GM18502 (cell line): ENCODE measurements around the gene HMGB2.
A peak's percentile ranks its signal among the peaks of the same experiment; 100 is the strongest.

Experiments
- ATAC-seq: cut with Tn5 transposase; IDR thresholded peaks from one replicate; pipeline ENCODE4 v1.9.1; 2021; ENCODE audit warnings: mild to moderate bottlenecking; ENCODE audit not compliant: unreplicated experiment, poor library complexity

HMGB2 gene

DNA sequence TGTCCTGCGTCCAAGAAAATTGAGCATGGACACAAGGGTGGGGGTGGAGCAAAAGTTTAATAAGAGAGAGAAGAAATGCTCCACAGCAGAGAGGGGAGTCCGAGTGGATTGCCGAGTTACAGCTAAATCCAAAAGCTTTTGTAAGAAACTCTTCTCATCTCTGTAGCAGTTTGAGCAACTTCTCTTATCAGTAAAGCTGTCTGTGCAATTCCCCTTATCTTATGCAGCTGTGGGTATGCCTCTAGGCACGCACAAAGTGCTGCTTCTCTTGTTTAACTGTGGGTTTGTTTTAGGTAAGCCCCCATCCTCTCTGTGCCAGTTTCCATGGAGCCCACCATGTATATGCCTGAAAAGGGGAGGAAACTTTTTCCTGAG lies 44.8 kb downstream of the HMGB2 start:
- peak; percentile 24 for ATAC-seq

DNA sequence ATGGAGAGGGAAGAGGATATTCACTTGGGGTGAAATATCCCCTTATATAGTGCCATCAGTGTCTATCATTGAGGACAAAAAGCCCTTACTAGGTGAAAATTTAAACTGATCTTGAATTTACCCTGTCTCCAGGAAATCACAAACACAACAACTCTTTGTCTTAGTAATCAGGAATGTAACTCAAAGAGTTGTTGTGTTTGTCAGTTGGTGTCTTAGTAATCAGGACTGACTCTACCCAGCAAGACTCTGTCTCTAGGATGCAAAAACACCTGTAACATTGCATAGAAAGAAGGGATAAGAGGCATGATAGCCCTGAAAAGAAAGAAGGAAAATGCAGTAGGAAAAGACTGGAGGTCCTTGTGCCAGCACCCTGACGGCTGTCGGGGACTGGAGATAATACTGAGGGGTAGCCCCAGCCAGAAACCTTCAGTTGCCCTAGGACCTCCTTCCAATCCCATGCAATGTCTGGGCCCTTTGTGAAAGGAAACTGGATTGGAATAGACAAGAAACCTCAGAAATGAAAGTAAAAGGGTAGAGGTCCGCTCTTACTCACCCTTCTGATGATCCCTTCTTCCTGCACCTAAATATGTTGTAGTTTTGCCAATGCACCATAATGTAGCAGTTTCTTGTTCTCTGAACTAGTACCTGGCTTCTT lies 45.3 kb downstream of the HMGB2 start:
- peak; percentile 41 for ATAC-seq

DNA sequence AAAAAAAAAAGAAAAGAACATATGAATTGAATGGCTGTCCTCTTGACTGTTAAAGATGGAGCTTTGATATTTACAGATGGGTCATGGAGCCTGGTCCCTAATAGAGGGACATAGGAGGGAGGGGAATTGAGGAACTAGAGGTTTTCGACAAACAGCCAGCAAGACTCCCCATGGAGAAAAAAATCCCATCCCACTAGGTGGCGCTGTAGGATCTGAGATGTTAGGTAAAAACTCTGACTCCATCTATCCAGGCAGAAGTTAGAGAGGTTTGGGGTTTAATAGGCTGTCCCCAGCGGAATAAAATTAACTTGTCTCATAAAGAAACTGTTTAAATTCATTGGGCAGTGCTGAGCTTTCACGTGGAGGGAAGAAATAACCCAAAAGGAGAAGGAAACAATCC lies 45.9 kb downstream of the HMGB2 start:
- peak; percentile 72 for ATAC-seq

- ATAC-seq, result no peak
Observed at GRCh38 chr4:173287486-173287885, 46.7 kb downstream of the HMGB2 start.

- no peak for ATAC-seq
Observed at GRCh38 chr4:173284463-173284862, 49.7 kb downstream of the HMGB2 start.

DNA sequence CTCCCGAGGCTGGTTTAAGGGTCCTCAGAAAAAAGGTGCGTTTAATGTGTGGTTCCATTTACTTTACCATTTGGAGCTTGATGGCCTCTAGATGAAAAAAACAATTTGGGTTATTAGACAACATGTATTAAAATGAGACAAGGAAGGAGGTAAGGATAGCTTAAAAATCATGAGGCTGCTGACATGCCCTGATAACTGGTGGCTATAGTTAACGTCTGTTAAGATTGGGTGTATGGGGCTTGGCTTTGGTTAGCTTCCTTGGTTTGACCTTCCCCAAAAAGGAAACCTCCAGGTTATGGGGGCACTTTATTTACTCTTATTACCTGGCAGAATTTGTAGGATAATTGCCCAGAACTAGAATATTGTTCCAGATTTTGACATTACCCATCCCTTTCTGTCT lies 51.5 kb downstream of the HMGB2 start:
- ATAC-seq, result no peak

DNA sequence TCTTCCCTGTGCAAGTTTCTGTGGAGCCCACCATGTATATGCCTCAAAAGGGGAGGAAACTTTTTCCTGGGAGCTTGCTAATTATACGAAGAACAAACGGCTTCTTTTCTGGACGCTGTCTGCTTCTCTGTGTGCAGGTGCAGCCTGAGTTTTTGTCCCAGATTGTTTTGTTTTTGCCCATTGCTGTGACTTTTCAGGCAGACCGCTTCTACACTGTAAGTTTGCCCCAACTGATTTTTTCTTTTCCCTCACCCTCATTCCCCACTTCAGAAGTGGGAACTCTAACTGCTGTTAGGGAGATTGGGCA lies 51.9 kb downstream of the HMGB2 start:
- no peak for ATAC-seq

- ATAC-seq, result no peak
Observed at GRCh38 chr4:173281406-173282255, 52.5 kb downstream of the HMGB2 start.
